GM12865 (cell line): ENCODE measurements around the gene ARHGAP42.

Source experiments
- DNase-seq: peaks from one replicate; pipeline ENCODE4 v3.0.0; 2010; ENCODE audit warnings: low read depth
- H3K4me3 ChIP-seq: 2 replicates; pipeline ENCODE4 v1.5.1; 2011; ENCODE audit warnings: mild to moderate bottlenecking, low read depth, low read length, control low read depth
- TF ChIP-seq, protein P1 (sequence below): IDR thresholded peaks from 2 replicates; pipeline ENCODE4 v1.5.1; 2011; ENCODE audit warnings: low read length, control low read depth, low read depth, inconsistent platforms; ENCODE audit not compliant: insufficient read depth; ENCODE audit errors: missing control alignments

Gene ARHGAP42, protein sequence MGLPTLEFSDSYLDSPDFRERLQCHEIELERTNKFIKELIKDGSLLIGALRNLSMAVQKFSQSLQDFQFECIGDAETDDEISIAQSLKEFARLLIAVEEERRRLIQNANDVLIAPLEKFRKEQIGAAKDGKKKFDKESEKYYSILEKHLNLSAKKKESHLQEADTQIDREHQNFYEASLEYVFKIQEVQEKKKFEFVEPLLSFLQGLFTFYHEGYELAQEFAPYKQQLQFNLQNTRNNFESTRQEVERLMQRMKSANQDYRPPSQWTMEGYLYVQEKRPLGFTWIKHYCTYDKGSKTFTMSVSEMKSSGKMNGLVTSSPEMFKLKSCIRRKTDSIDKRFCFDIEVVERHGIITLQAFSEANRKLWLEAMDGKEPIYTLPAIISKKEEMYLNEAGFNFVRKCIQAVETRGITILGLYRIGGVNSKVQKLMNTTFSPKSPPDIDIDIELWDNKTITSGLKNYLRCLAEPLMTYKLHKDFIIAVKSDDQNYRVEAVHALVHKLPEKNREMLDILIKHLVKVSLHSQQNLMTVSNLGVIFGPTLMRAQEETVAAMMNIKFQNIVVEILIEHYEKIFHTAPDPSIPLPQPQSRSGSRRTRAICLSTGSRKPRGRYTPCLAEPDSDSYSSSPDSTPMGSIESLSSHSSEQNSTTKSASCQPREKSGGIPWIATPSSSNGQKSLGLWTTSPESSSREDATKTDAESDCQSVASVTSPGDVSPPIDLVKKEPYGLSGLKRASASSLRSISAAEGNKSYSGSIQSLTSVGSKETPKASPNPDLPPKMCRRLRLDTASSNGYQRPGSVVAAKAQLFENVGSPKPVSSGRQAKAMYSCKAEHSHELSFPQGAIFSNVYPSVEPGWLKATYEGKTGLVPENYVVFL

DNA sequence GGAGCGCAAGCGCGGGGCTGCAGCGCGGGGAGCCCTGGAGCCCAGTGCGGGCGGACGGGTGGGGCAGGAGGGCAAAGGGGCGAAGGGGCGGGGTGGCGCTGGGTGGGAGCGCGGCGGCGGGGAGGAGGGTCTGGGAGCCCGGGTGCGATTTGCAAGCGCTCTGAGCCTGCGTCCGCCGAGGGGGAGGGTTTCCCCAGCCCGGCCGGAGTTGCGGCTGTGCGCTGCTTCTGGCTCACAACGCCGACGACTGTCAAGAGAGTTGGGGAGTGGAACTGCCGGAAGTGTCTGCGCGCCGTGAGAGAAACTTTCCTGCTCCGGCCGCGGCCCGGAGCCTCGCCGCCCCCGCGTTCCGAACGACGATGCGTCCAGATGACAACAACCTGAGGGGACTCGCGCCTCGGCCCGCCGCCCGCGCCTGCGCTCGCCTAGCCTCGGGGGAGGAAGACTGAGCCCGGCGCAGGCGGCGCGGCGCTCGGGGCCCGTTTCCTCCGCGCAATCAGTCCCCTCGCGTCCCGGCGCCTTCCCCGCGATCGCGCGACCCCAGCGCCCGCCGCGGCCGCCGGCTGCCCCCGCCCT is at the start of gene ARHGAP42:
Gene ARHGAP42, plus strand, starts transcription at position 235 of the 576 bp plus-strand sequence. CDS start 391 bp downstream, outside the sequence.
- TF ChIP-seq, protein P1, sequence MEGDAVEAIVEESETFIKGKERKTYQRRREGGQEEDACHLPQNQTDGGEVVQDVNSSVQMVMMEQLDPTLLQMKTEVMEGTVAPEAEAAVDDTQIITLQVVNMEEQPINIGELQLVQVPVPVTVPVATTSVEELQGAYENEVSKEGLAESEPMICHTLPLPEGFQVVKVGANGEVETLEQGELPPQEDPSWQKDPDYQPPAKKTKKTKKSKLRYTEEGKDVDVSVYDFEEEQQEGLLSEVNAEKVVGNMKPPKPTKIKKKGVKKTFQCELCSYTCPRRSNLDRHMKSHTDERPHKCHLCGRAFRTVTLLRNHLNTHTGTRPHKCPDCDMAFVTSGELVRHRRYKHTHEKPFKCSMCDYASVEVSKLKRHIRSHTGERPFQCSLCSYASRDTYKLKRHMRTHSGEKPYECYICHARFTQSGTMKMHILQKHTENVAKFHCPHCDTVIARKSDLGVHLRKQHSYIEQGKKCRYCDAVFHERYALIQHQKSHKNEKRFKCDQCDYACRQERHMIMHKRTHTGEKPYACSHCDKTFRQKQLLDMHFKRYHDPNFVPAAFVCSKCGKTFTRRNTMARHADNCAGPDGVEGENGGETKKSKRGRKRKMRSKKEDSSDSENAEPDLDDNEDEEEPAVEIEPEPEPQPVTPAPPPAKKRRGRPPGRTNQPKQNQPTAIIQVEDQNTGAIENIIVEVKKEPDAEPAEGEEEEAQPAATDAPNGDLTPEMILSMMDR: no peak
- peak within 1 kb of the TSS; percentile 95 for H3K4me3 ChIP-seq
- DNase-seq: peak; percentile 87

DNA sequence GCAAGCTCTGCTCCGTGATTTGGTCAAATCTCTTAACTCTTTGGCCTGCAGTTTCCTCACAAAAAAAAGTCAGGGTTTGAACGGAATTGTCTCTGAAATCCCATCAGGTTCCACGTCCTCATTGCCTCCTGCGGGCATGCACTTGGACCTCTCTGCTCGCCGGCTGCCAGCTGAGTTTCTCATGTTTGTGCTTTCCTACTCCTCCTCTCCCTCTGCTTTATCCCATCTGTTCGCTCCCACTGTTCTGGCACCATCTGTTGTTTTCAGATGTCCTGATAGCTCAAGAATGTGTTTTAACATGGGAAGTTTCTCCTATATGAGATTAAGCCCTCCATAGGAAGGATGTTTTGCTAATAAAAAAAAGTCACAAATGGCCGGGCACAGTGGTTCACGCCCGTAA is 49.4 kb upstream of the ARHGAP42 start:
- no peak overlapping the region for H3K4me3 ChIP-seq
- DNase-seq: no peak
- TF ChIP-seq, protein P1: no peak

DNA sequence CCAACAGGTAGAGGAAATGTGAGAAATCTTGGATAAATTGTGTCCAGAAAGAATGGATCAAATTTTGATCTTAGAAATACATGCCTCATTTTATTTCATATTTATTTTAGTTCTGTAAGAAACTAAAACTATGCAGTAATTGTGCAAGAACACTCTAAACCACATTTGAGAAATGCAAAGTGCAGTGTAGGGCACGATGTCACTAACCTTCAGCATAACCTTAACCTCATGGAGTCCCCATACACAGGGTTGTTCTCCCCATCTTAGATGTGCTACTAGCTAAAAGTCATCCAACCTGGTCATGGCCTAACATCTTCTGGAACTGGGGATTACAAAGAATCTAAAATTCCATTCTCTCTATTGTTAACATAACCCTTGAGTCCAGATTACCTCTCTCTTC is 48.4 kb upstream of the ARHGAP42 start:
- TF ChIP-seq, protein P1: no peak

DNA sequence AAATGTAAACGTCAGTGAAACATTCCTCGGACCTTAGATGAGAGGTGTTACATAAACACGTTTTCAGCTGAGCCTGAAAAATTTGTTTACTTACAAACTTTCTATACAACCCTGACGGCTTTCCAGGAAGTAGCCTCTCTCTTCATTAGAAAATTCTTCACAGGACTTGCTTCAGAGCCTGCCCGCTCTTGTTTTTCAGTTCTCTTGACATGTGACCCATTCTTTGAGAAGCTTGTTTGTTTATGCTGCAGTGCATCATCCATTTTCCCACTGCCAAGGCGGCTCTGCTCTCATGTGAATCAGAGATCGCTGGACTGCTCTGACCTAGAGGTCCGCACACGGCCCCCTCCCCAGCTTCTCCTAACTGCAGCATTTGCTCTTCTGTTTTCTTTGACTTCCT is 47.9 kb upstream of the ARHGAP42 start:
- TF ChIP-seq, protein P1: no peak
- DNase-seq: no peak
- H3K4me3 ChIP-seq: no peak overlapping the region

More for the DNA sequence above, 48.4 kb upstream of the ARHGAP42 start:
- no peak overlapping the region for H3K4me3 ChIP-seq
- DNase-seq: no peak

DNA sequence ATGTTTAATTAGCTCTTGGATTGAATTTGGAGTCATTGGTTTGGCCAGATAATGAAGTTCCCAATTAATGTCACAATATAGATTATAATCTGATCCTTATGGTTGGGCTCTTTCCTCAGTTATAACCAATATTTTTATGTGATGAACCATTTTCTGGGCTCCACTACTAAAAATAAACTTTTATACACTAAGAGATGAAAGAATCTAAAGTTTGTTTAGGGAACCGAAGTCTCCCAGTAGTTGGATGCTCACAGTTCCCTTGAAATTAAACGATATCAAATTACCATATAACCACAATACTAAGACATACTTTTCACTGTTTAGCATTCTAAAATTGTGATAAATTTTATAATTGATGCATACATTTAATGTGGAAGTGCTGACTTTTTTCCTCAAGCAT is 47.0 kb upstream of the ARHGAP42 start:
- H3K4me3 ChIP-seq: no peak overlapping the region
- TF ChIP-seq, protein P1: no peak
- no peak for DNase-seq

DNA sequence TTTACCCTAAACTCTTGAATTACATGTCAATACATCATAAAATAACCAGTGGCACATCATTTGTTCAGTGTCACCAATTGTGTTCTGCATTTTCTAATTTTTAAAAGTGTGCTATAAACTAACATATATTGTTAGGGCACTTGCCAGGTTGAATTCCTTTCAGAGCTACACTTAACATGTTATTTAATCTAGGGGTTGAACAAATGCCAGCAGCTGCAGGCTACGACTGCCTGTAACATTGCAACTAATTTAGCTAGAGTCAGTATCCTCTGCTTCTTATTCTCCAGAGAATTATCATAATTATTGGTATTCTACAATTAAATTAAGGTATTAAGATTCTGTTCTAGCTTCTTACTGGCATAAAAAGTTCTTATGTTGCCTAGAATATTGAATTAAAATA is 46.4 kb upstream of the ARHGAP42 start:
- TF ChIP-seq, protein P1: no peak
- H3K4me3 ChIP-seq: no peak overlapping the region
- no peak for DNase-seq
